ENCODE data around the gene KANSL1L.

KANSL1L gene

DNA sequence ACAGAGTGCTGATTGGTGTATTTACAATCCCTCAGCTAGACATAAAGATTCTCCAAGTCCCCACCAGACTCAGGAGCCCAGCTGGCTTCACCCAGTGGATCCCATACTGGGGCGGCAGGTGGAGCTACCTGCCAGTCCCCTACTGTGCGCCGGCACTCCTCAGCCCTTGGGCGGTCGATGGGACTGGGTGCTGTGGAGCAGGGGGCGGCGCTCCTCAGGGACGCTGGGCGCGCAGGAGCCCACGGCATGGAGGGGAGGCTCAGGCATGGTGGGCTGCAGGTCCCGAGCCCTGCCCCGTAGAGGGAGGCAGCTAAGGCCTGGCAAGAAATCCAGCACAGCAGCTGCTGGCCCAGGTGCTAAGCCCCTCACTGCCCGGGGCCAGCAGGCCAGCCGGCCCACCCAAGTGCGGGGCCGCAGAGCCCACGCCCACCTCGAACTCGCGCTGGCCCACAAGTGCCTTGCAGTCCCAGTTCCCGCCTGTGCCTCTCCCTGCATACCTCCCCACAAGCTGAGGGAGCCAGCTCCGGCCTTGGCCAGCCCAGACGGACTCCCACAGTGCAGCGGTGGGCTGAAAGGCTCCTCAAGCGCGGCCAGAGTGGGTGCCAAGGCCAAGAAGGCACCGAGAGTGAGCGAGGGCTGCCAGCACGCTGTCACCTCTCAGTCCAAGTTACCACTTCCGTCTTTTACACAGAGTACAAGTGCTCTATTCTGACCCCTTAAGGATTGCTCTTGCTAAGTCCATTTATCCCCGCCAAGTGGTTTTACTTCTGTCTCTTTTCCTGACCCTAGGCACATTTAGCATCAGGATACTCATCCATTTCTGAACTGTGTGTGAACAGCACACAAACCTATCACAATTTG is 170.5 kb downstream of the KANSL1L start:
- no peak for DNase-seq (ENCODE audit: low read depth)

DNA sequence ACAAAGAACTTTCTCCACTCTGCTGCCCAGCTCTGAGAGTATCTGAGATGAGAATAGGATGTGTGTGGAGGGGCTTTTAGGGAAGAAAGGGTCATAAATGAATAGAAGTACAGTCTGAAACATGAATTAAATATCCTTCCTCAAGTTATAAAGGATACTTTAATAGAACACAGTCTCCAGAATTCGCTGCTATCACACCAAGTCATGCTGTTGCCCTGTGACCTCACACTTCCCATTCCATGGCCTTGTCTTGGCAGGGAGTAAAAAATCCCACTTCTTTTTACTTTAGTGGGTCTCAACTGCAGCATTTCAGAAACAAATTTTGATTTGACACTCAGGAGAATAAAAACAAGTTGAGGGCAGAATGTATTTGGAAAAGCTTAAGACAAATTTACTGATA is 172.6 kb downstream of the KANSL1L start:
- no peak for DNase-seq (ENCODE audit: low read depth)

DNA sequence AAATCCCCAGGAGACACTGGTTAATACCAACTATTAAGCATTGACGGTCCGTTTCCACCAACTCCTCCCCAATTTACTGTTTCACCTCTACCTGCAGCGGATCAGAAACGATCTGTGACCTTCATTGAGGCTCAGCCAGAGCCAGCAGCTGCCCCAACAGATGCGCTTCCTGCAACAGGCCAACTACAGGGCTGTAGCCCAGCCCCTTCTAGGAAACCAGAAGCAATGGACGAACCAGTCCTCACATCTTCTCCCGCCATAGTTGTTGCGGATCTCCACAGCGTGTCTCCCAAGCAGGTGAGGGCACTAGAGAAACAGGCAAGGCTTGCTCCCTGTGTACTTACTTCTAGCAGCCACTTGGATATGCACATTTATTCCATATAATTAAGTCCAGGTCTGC is 177.2 kb downstream of the KANSL1L start:
- DNase-seq (ENCODE audit: low read depth): no peak

DNA sequence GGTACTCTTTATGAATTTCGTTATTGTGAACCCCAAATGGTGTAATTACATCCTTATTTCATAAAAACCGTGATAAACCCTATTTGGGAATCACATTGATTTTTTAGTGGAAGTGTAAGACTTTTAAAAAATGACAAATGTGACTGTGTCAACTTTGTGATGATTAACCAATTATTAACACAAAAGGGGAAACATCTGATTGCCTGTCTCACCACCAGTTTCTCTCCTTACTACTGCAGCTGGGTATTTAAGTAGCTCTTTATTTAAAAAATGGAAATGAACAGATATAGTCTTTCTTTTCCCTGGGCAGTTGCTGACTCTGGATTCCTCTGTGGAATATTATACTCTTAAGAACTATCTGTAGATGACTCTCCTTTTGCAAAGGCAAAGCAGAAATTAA is 180.4 kb downstream of the KANSL1L start:
- DNase-seq (ENCODE audit: low read depth): no peak

DNA sequence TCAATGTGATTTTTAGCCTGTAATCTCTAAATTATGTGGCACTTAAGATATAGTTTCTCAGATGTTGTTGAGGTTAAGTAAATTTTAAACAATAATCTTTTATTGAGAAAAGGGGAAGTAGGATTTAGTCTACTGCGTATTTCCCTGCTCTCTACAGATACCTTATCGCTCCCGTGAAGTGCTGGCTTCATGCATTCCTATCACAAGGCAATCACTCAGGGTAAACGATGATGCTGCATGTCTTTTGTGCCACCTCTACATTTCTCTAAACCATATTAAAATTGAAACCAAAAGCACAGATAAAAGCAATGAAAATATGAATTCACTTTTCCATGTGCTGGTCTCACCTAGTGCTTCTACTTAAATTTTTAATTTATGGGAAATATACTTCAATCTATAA is 183.2 kb downstream of the KANSL1L start:
- no peak for DNase-seq (ENCODE audit: low read depth)

DNA sequence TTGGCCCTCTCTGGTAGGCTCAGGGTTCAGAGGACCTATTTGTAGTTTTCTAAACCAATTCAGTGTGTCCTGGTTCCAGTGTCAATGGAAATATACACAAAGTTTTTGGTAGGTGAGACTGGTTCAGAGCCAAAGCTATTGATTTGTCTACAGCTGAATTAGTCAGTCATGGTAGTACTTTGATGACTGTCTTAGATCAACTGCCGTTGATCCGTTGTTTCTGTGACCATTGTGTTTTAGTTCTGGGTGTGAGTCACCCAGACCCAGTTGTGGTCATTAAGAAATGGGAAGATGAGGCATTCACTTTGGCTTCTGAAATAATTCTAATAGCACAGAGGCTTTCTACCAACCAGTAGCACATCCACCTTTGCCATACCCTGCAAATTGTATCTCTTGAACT is 184.8 kb downstream of the KANSL1L start:
- DNase-seq (ENCODE audit: low read depth): no peak

DNA sequence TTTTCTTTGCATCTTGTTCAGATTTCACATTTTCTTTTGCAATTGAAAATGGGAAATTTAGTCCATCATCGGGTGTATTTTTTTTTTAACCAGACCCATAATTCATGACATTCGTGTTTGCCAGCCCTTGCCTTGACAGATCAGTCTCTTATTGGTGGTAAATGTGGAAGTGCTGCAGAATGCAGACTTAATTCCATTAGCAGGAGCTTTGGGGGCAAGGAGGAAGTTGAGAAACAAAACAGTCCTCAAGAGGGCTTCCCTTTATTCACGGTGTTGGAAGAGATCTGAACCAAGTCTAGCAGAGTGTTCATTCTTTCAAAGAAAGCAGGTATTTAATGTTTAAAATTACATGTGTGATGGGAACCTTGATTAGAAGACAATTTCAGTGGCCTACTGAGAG is 185.3 kb downstream of the KANSL1L start:
- no peak for DNase-seq (ENCODE audit: low read depth)

DNA sequence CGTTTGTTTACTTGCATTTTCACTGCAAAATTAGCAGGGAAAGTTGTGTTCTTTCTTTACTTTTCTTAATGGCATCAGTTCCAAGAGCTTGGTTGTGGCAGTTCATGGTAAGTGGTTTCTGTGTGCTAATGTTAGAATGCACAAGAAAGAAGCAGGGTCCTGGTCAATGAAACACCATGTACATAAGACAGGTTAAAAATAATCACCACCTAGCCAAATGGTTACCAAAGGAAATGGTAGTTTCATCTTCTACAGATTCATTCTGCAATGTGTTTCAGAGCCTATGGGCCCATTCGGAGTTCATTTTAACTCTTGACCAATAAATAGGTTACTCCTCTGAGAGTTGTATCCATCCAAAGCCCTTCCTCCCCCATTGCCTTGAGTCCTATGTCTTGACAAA is 186.9 kb downstream of the KANSL1L start:
- DNase-seq (ENCODE audit: low read depth): no peak

DNA sequence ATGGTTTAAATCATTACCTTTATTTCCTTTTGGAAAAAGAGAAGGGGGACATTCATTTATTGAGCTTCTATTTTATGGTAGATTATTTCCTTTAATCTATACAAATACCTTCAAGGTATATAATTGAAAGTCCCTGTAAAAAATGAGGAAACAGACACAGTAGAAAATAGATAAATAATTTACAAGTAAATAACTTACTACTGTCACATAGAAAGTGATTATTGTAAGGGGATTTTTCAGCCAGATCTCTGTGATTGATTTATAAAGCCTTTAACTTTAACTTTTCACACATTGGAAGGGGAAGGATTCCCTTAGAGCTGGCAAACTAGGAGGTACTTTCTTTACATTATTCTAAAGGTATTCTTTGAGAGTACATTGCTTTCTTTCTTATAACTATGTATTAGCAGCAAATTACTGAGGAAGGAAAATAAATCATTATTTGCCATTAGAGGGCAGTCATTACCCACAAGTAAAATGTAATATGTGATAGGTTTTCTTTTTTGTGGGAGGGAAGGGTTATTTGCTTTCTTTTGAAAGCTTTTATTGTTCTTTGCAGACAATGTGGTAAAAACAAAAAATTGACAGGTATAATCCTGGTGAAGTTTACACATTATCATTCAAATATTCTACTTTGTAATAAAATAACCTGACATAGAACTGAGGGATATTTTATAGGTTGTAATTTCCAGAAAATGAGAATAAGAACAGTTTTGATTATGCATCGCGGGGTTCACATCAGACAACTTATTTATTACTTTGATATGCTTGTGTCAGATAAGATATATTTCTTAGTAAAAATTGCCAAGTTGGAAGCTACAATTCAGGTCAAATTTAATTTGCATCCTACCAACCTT is 193.6 kb downstream of the KANSL1L start:
- no peak for DNase-seq (ENCODE audit: low read depth)

DNA sequence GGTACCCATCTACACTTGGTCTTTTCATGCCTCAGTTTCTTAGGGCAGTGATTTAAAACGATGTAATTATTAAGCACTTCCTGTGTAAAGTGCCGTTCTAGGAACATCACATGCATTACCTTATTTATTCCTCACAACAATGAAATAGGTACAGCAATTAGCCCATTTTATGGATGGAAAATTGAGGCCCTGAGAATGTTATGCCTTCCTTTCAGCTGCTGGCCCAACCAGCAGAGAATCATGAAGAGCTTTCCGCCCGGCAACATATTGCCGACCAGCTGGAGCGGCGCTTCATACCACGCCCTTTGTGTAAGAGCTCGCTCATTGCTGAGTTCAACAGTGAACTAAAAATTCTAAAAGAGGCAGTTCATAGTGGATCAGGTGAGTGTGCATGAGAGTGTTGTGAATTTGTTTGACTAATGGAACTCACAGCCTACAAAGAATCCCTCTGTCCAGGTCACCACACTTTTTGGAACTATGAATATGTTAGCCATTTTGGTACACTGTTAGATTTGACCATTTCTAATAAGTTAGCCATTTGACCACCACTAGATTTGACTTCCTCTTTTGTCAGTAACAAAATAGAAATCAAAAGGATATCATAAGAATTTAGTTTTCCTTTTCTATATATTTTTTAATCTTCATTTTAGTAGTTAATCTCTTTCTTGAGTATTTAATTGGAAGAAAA is 194.4 kb downstream of the KANSL1L start:
- DNase-seq (ENCODE audit: low read depth): no peak

DNA sequence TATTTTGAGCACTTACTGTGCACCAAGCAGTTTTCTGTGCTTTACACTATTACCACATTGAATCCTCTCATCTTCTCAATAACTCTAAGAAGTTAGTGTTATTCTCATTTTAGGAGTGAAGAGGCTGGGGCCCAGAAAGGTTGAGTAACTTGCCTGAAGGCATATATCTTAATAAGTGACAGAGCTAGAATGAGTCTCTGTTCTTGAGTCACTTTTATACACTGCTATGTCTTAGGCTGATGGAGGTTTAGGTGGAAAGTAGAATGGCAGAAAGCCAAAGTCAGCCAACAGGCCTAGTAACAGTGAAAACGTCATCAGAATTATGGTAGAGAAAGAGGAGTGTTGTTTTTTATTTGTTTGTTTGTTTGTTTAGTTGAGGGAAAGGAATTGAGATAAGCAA is 196.6 kb downstream of the KANSL1L start:
- DNase-seq (ENCODE audit: low read depth): no peak

DNA sequence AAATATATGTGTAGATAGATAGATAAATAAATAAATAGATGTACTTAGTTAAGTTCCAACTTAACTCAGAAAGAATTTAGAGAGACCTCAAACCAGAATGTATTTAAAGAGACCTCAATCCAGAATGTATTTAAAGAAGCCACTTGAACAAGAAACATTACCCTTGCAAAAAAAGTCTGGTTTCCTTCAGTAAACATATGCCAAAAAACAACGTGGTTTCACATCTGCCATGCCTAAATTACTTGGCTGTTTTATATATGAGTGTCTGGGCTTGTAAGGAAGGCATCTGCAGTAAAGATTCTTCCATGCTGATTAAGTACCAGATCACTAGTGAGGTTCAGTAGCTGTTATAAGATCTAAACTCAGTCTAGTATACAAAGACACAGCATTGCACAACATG is 197.9 kb downstream of the KANSL1L start:
- DNase-seq (ENCODE audit: low read depth): no peak

All from activated T-cell treated with anti-CD3 and anti-CD28 coated beads for 1 hour (primary cell).